ENCODE measurements around the gene NKIRAS2. TPM values are rescaled to one million over a fixed set of nuclear protein-coding genes. Genes with fewer than 3 reads are reported as not detected.

Gene NKIRAS2
- polyA plus RNA-seq, 1 donor (not counting 4 experiments of a cell fraction or from before 2014, with no cell fraction given), result 26.3 TPM

GRCh38 chr17:42040818-42041217 is 20.9 kb downstream of the NKIRAS2 start:
- dilution Hi-C loops (cut with MboI; ENCODE audit: extremely low pct_ligation_motif_present, low sequenced_read_pairs), result no loop called here
- no peaks in the 10 kb centered on the region for H3K79me2 ChIP-seq (ENCODE audit: control insufficient read depth, insufficient read depth, low read length)
- no peaks in the 10 kb centered on the region for H3K9me3 ChIP-seq (ENCODE audit: control insufficient read depth, low read depth, low read length)

GRCh38 chr17:42041619-42042018 is 21.7 kb downstream of the NKIRAS2 start:
- DNase-seq (ENCODE audit: low read depth, low spot score) (no peak), FAIRE-seq (no peak)
- peaks cover 7% of the 10 kb centered on the region for H3K4me1 ChIP-seq (ENCODE audit: control insufficient read depth, extremely low read depth, insufficient read depth, low read length)
- H3K4me2 ChIP-seq (ENCODE audit: control insufficient read depth, extremely low read depth, insufficient read depth, low read depth, low read length), result no peak overlapping the region
- no peak overlapping the region for H3K27ac ChIP-seq (ENCODE audit: control insufficient read depth, insufficient read depth, low read length)
- H4K20me1 ChIP-seq (ENCODE audit: control insufficient read depth, extremely low read depth, insufficient read depth, low read length), result no peaks in the 10 kb centered on the region
- no peaks in the 10 kb centered on the region for H3K36me3 ChIP-seq (ENCODE audit: control insufficient read depth in 2 of 2, extremely low read depth in 1 of 2, insufficient read depth in 2 of 2, low read length in 2 of 2)
- H3K27me3 ChIP-seq (ENCODE audit: control insufficient read depth, extremely low read depth, insufficient read depth, low read length), result no peaks in the 10 kb centered on the region
- no peaks in the 10 kb centered on the region for H3K9me1 ChIP-seq (ENCODE audit: control insufficient read depth, extremely low read depth, insufficient read depth, low read length)
- TF ChIP-seq CTCF (optimal IDR thresholded peaks at IDR 0.05 in 1 of 3, IDR thresholded peaks at IDR 0.05 in 1 of 3, conservative IDR thresholded peaks at IDR 0.05 in 1 of 3; ENCODE audit: extremely low read depth in 1 of 3, insufficient read depth in 2 of 3, low read length in 3 of 3), result no peak
- no peak for TF ChIP-seq EZH2 (IDR thresholded peaks at IDR 0.05; ENCODE audit: low read length)
- no peak overlapping the region for H3K4me3 ChIP-seq (ENCODE audit: control insufficient read depth in 2 of 3, extremely low read depth in 1 of 3, insufficient read depth in 2 of 3, low read depth in 1 of 3, low read length in 3 of 3)
- H3K79me2 ChIP-seq (ENCODE audit: control insufficient read depth, insufficient read depth, low read length), result no peaks in the 10 kb centered on the region
- no peak overlapping the region for H3K9ac ChIP-seq (ENCODE audit: control insufficient read depth, extremely low read depth, insufficient read depth, low read length)
- no peak overlapping the region for H2AFZ ChIP-seq (ENCODE audit: control insufficient read depth, low read length)
- dilution Hi-C loops (cut with MboI; ENCODE audit: extremely low pct_ligation_motif_present, low sequenced_read_pairs), result no loop called here
- H3K9me3 ChIP-seq (ENCODE audit: control insufficient read depth, low read depth, low read length), result no peaks in the 10 kb centered on the region

More at GRCh38 chr17:42040818-42041217, 20.9 kb downstream of the NKIRAS2 start:
- Histone ChIP-seq H3K36me3 (ENCODE audit: control insufficient read depth in 2 of 2, extremely low read depth in 1 of 2, insufficient read depth in 2 of 2, low read length in 2 of 2) (no peaks in the 10 kb centered on the region), H2AFZ (ENCODE audit: control insufficient read depth, low read length) (no peak overlapping the region), H3K27ac (ENCODE audit: control insufficient read depth, insufficient read depth, low read length) (no peak overlapping the region), H3K4me2 (ENCODE audit: control insufficient read depth, extremely low read depth, insufficient read depth, low read depth, low read length) (no peak overlapping the region), H3K27me3 (ENCODE audit: control insufficient read depth, extremely low read depth, insufficient read depth, low read length) (no peaks in the 10 kb centered on the region), H3K4me1 (ENCODE audit: control insufficient read depth, extremely low read depth, insufficient read depth, low read length) (peaks cover 7% of the 10 kb centered on the region), H3K4me3 (ENCODE audit: control insufficient read depth in 2 of 3, extremely low read depth in 1 of 3, insufficient read depth in 2 of 3, low read depth in 1 of 3, low read length in 3 of 3) (no peak overlapping the region), H3K9me1 (ENCODE audit: control insufficient read depth, extremely low read depth, insufficient read depth, low read length) (no peaks in the 10 kb centered on the region), H4K20me1 (ENCODE audit: control insufficient read depth, extremely low read depth, insufficient read depth, low read length) (no peaks in the 10 kb centered on the region), H3K9ac (ENCODE audit: control insufficient read depth, extremely low read depth, insufficient read depth, low read length) (no peak overlapping the region)
- TF ChIP-seq CTCF (optimal IDR thresholded peaks at IDR 0.05 in 1 of 3, IDR thresholded peaks at IDR 0.05 in 1 of 3, conservative IDR thresholded peaks at IDR 0.05 in 1 of 3; ENCODE audit: extremely low read depth in 1 of 3, insufficient read depth in 2 of 3, low read length in 3 of 3) (no peak), EZH2 (IDR thresholded peaks at IDR 0.05; ENCODE audit: low read length) (no peak)
- FAIRE-seq (no peak), DNase-seq (ENCODE audit: low read depth, low spot score) (no peak)
